Measurements from ENCODE around the gene KRTAP9-9.
"Not testable (repeated sequence)": the region's sequence is repeated elsewhere in the genome, so short reads cannot be mapped to it uniquely, and the experiment has no call there.

Gene KRTAP9-9

DNA sequence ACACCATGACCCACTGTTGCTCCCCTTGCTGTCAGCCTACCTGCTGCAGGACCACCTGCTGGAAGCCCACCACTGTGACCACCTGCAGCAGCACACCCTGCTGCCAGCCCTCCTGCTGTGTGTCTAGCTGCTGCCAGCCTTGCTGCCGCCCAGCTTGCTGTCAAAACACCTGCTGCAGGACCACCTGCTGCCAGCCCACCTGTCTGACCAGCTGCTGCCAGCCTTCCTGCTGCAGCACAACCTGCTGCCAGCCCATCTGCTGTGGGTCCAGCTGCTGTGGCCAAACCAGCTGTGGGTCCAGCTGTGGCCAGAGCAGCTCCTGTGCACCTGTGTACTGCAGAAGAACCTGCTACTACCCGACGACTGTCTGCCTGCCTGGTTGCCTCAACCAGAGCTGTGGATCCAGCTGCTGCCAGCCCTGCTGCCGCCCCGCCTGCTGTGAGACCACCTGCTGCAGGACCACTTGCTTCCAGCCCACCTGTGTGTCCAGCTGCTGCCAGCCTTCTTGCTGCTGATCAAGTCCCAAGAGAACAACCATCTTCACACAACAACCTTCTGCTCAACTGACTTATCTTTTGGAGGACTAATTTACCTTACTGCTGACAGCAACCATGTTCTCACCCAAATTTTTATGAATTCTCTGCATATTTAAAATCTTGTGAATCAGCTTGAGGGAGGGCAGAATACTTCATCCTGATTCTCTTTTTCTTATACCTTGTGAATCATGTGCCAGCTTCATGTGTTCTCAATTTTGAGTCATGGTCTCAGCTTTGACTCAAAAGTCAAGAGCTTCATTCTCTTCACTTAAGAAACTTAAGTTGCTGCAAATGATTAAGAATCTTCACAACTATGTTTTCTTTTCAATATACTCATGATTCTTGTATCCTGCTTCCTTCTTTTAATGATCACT is at the start of gene KRTAP9-9:
Gene KRTAP9-9 (plus strand): TSS at position 4 of the 910 bp plus-strand sequence.
- not testable (repeated sequence) for DNase-seq (ENCODE audit: low read depth)

DNA sequence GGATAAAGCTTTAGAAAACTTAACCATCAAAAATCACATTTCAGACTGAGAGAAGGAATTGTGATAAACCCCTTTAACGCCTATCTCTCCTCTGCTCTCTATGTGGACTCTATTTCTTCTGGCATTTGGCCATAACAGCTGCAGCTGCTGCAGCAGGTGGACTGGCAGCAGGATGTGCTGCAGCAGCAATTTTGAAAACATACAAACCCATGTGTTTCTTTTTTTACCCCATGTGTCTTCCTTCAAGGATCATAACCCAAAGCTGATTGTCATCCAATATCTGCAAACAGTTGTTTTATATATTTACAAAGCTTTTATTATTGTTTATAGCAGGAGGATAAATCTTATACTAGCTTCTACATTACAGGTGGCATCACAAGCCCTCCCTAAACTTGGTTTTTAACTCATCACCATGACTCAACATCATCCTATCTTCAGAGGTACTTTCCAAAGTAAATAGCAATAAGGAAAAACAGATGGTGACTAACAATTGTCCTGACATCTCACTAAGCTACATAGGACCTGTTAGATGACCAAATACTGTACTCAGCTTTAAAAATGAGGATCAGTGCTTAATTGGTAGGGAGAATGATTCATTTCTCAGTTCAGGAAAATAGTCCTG is 43.2 kb upstream of the KRTAP9-9 start:
- H3K4me3 ChIP-seq (ENCODE audit: low read depth, low read length), result no peak overlapping the region
- TF ChIP-seq, protein P1, sequence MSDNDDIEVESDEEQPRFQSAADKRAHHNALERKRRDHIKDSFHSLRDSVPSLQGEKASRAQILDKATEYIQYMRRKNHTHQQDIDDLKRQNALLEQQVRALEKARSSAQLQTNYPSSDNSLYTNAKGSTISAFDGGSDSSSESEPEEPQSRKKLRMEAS (IDR thresholded peaks at IDR 0.05; ENCODE audit: low read depth, low read length), result no peak
- TF ChIP-seq POLR2A (IDR thresholded peaks at IDR 0.05; ENCODE audit: extremely low read depth, insufficient read length) (no peak), MYC (IDR thresholded peaks at IDR 0.05; ENCODE audit: low read depth, low read length) (no peak)
- TF ChIP-seq, protein P2, sequence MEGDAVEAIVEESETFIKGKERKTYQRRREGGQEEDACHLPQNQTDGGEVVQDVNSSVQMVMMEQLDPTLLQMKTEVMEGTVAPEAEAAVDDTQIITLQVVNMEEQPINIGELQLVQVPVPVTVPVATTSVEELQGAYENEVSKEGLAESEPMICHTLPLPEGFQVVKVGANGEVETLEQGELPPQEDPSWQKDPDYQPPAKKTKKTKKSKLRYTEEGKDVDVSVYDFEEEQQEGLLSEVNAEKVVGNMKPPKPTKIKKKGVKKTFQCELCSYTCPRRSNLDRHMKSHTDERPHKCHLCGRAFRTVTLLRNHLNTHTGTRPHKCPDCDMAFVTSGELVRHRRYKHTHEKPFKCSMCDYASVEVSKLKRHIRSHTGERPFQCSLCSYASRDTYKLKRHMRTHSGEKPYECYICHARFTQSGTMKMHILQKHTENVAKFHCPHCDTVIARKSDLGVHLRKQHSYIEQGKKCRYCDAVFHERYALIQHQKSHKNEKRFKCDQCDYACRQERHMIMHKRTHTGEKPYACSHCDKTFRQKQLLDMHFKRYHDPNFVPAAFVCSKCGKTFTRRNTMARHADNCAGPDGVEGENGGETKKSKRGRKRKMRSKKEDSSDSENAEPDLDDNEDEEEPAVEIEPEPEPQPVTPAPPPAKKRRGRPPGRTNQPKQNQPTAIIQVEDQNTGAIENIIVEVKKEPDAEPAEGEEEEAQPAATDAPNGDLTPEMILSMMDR (IDR thresholded peaks at IDR 0.05; ENCODE audit: low read depth, low read length), result no peak
- no peak for DNase-seq (ENCODE audit: low read depth)

More for the DNA sequence above, at the start of gene KRTAP9-9:
- not testable (repeated sequence) for H3K4me3 ChIP-seq (ENCODE audit: low read depth, low read length)

DNA sequence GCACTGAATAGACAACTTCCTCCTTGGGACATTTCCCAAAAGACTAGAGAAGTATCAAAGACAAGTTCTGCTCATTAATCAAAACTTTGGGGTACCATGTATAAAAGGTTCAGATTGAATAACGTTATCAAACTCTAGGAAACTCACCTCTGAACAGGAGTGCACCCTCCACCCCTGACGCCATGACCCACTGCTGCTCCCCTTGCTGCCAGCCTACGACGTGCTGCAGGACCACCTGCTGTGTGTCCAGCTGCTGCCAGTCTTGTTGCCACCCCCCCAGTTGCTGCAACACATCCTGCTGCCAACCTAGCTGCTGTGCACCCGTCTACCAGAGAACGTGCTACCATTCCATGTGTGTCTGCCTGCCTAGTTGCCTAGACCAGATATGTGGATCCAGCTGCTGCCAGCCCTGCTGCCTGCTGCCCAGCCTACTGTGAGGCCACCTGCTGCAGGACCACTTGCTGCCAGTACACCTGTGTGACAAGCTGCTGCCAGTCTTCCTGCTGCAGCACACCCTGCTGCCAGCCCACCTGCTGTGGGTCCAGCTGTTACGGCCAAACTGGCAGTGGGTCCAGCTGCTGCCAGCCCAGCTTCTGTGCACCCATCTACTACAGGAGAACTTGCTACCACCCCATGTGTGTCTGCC is 42.5 kb upstream of the KRTAP9-9 start:
- H3K4me3 ChIP-seq (ENCODE audit: low read depth, low read length), result no peak overlapping the region
- no peak for TF ChIP-seq POLR2A (IDR thresholded peaks at IDR 0.05; ENCODE audit: extremely low read depth, insufficient read length)
- TF ChIP-seq, protein P2 (IDR thresholded peaks at IDR 0.05; ENCODE audit: low read depth, low read length), result no peak
- TF ChIP-seq, protein P1 (IDR thresholded peaks at IDR 0.05; ENCODE audit: low read depth, low read length), result no peak
- TF ChIP-seq MYC (IDR thresholded peaks at IDR 0.05; ENCODE audit: low read depth, low read length), result no peak
- peak; percentile 1 for DNase-seq (ENCODE audit: low read depth)

- no peak overlapping the region for H3K4me3 ChIP-seq (ENCODE audit: low read depth, low read length)
- DNase-seq (ENCODE audit: low read depth), result no peak
- TF ChIP-seq MYC (IDR thresholded peaks at IDR 0.05; ENCODE audit: low read depth, low read length) (no peak), POLR2A (IDR thresholded peaks at IDR 0.05; ENCODE audit: extremely low read depth, insufficient read length) (no peak)
- TF ChIP-seq, protein P1 (IDR thresholded peaks at IDR 0.05; ENCODE audit: low read depth, low read length), result no peak
- TF ChIP-seq, protein P2 (IDR thresholded peaks at IDR 0.05; ENCODE audit: low read depth, low read length), result no peak
Measured at GRCh38 chr17:41215681-41216080, 39.5 kb upstream of the KRTAP9-9 start.

DNA sequence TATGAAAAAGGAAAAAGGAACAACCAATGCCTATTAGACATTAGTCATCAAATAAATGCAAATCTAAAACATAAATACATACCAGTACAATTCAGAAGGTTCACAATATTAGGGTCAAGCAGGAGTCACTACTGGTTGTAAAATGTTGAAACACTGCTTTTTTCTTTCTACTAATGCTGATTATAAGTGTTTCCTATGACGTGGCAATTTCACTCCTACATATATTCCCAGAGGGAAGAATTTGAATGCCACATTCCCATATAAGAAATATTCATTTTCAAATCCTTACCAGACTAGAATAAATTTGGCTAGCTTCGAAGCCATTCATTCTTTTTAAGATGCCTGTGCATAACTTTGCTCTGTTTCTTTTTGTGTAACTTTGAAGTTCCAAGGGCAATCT is 31.4 kb upstream of the KRTAP9-9 start:
- DNase-seq (ENCODE audit: low read depth), result no peak
- H3K4me3 ChIP-seq (ENCODE audit: low read depth, low read length), result no peak overlapping the region
- TF ChIP-seq, protein P2 (IDR thresholded peaks at IDR 0.05; ENCODE audit: low read depth, low read length), result no peak
- TF ChIP-seq, protein P1 (IDR thresholded peaks at IDR 0.05; ENCODE audit: low read depth, low read length), result no peak
- no peak for TF ChIP-seq POLR2A (IDR thresholded peaks at IDR 0.05; ENCODE audit: extremely low read depth, insufficient read length)
- TF ChIP-seq MYC (IDR thresholded peaks at IDR 0.05; ENCODE audit: low read depth, low read length), result no peak

DNA sequence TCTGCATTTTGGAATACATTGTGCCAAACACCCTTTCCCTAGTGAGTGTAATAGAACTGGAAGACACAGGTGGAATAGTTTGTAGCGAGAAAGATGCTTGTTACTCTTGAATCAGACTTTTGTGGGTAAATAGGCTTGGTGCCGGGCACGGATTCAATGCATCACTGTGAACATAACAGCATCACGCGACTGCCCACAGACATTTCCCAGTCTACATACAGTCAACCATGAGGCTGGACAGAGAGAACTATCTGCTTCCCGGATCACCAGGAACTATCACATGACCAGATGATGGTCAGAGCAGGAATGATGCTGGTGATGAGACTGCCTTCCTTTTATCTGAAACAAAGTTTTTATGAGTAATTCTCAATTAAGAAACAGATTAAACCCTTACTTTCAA is 29.1 kb upstream of the KRTAP9-9 start:
- TF ChIP-seq, protein P1 (IDR thresholded peaks at IDR 0.05; ENCODE audit: low read depth, low read length), result no peak
- TF ChIP-seq POLR2A (IDR thresholded peaks at IDR 0.05; ENCODE audit: extremely low read depth, insufficient read length) (no peak), MYC (IDR thresholded peaks at IDR 0.05; ENCODE audit: low read depth, low read length) (no peak)
- TF ChIP-seq, protein P2 (IDR thresholded peaks at IDR 0.05; ENCODE audit: low read depth, low read length), result no peak
- no peak overlapping the region for H3K4me3 ChIP-seq (ENCODE audit: low read depth, low read length)
- DNase-seq (ENCODE audit: low read depth), result no peak

DNA sequence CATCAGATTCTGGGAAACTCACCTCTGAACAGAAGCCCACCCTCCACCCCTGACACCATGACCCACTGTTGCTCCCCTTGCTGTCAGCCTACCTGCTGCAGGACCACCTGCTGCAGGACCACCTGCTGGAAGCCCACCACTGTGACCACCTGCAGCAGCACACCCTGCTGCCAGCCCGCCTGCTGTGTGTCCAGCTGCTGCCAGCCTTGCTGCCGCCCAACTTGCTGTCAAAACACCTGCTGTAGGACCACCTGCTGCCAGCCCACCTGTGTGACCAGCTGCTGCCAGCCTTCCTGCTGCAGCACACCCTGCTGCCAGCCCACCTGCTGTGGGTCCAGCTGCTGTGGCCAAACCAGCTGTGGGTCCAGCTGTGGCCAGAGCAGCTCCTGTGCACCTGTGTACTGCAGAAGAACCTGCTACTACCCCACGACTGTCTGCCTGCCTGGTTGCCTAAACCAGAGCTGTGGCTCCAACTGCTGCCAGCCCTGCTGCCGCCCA is 28.5 kb upstream of the KRTAP9-9 start, which contains the start of gene KRTAP9-2:
Gene KRTAP9-2 (plus strand): TSS at position 51 of the 498 bp plus-strand sequence. CDS start 7 bp downstream, at position 58.
- not testable (repeated sequence) for H3K4me3 ChIP-seq (ENCODE audit: low read depth, low read length)

More for the DNA sequence above, 28.5 kb upstream of the KRTAP9-9 start, which contains the start of gene KRTAP9-2:
- not testable (repeated sequence) for DNase-seq (ENCODE audit: low read depth)

Data from NB4 (cell line).